ENCODE results near the gene TMEM120B.
A peak's percentile ranks its signal among the peaks of the same experiment; 100 is the strongest.

The TMEM120B gene

DNA sequence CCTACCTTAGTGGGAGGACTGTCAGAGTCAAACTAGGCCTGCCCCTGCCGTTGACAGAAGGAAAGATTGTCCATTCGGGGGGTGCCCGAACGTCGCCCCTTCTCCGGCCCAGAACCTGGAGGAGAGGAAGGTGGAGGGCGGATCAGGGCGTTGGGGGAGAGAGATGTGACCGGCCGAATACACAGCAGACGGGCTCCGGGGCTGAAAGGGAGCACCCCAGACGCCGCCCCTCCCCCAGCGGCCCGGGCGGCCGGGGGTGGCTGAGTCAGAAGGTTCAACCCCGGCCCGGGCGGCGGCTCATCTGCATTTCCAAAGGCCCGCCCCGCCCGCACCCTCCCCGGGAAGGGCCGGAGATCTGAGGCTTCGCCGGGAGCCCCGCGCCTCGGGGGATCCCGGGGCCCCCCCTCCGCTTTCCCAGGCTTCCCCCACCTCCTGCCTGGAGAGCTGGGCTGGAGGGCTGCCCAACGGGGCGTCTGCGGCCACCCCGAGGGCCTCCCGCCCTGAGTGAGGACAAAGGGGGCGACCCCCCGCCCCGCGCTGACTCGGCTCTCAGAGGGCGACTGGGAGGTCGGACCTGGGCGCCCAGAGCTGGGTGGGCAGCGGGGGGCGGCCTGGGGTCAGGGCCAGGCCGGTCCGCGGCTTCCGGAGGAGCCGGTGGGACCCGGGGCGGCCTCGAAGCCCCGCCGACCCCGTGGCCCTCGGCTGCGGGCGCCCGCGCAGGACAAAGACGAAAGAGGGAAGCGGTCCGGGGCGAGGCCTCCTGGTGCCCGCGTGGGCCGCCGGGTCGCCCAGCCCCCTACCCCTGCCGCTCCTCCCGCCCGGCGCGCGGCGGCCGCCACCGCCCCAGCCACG, 87.5 kb downstream of the TMEM120B start:
- DNase-seq, result peak; percentile 87
- Histone ChIP-seq H3K36me3 (peaks cover 30% of the 10 kb centered on the region), H3K27ac (peak overlapping the region; percentile 100), H3K4me3 (ENCODE audit: low read depth, low read length) (peak overlapping the region; percentile 63), H3K9me3 (ENCODE audit: severe bottlenecking) (no peaks in the 10 kb centered on the region), H3K27me3 (ENCODE audit: insufficient read depth, low read depth, severe bottlenecking) (no peaks in the 10 kb centered on the region)
- TF ChIP-seq, protein P1, sequence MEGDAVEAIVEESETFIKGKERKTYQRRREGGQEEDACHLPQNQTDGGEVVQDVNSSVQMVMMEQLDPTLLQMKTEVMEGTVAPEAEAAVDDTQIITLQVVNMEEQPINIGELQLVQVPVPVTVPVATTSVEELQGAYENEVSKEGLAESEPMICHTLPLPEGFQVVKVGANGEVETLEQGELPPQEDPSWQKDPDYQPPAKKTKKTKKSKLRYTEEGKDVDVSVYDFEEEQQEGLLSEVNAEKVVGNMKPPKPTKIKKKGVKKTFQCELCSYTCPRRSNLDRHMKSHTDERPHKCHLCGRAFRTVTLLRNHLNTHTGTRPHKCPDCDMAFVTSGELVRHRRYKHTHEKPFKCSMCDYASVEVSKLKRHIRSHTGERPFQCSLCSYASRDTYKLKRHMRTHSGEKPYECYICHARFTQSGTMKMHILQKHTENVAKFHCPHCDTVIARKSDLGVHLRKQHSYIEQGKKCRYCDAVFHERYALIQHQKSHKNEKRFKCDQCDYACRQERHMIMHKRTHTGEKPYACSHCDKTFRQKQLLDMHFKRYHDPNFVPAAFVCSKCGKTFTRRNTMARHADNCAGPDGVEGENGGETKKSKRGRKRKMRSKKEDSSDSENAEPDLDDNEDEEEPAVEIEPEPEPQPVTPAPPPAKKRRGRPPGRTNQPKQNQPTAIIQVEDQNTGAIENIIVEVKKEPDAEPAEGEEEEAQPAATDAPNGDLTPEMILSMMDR (IDR thresholded peaks at IDR 0.05; ENCODE audit: low read depth, low read length), result no peak

DNA sequence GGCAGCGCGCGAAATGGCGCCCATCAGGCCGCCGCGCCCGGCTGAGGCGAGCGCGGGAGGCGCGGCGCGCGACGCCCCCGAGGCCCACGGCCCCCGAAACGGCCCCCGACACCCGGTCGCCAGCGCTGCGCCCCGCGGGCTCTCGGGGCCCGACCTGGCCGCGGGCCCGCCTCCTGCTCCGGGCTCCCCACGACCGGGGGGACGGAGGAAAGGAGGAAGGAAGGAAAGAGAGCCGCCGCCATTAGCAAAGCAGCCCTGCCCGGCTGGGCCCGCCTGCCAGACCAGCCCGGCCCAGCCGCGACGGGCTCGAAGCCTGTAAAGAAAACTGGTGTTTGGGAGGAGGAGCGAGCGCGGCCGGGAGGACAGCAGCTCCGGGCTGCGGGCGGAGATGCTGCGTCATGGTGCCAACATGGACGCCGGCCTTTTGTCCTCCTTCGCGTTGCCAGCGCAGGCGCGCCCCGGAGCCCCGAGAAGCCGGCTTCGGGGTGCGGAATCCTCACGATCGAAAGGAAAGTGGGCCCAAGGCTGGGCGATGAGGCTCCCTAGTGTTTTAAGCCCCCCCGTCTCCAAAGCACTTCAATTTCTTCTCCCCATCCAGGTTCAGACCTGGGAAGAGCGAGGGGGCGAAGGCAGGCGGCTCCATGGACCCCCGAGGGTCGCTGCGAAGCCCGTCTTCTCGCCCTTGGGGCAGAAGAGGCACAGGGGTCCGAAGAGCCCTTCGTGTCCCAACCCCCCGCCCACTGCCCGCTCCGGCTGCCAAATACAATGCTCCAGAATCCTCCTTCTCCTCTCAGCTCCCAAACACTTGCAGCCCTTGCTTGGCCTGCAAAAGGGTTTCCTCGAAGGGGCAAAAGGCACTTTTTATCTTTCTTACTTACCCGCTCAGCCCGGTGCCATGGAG, 88.4 kb downstream of the TMEM120B start:
- DNase-seq, result no peak
- TF ChIP-seq, protein P1 (IDR thresholded peaks at IDR 0.05; ENCODE audit: low read depth, low read length), result no peak
- peaks cover 25% of the 10 kb centered on the region for H3K36me3 ChIP-seq

DNA sequence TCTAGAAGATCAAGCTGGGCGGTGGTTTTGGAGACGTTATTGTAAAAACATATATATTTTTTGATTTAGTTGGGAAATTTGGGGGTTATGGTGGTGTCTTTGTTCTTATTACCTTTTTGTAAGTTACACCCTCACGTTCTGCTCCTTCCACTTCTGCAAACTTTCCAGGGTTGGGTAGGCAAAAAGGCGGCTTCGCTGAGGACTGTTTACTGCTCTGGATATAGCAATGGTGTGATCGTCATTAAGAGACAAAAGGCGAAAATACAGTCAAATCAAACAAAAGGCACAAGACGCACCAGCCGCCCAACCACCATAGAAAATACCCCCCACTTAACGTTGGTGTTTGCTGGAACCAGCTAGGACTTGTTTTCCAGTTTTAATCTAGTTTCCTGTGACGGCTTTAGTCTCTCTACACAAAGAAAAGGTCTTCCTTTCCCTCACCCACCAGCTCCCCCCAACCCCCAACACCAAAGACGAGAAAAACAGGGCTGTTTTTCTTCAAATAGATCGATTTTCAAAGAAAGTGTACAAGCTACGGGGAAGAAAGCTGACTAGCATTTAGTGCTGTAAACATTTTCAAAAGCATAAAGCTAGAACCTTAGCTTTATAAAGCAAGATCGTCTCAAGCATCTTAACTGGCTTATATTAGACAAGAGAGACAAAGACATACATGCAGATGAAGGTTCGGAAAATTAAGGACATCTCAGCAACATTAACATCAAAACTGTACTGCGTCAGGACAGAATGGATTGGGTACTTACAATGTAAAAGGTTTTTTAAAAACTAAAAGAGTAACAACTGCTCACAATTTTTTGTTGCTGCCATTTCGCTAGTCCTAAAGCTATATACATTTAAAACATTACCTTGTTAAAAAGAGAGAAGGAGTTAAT, 89.3 kb downstream of the TMEM120B start:
- H3K4me3 ChIP-seq (ENCODE audit: low read depth, low read length), result peak overlapping the region; percentile 51
- H3K27ac ChIP-seq, result peak overlapping the region; percentile 100
- no peak for DNase-seq
- peaks cover 24% of the 10 kb centered on the region for H3K36me3 ChIP-seq
- H3K27me3 ChIP-seq (ENCODE audit: insufficient read depth, low read depth, severe bottlenecking), result no peaks in the 10 kb centered on the region
- TF ChIP-seq, protein P1 (IDR thresholded peaks at IDR 0.05; ENCODE audit: low read depth, low read length), result no peak
- H3K9me3 ChIP-seq (ENCODE audit: severe bottlenecking), result no peaks in the 10 kb centered on the region

More for the DNA sequence above, 88.4 kb downstream of the TMEM120B start:
- Histone ChIP-seq H3K9me3 (ENCODE audit: severe bottlenecking) (no peaks in the 10 kb centered on the region), H3K4me3 (ENCODE audit: low read depth, low read length) (peak overlapping the region; percentile 51), H3K27ac (peak overlapping the region; percentile 100), H3K27me3 (ENCODE audit: insufficient read depth, low read depth, severe bottlenecking) (no peaks in the 10 kb centered on the region)

DNA sequence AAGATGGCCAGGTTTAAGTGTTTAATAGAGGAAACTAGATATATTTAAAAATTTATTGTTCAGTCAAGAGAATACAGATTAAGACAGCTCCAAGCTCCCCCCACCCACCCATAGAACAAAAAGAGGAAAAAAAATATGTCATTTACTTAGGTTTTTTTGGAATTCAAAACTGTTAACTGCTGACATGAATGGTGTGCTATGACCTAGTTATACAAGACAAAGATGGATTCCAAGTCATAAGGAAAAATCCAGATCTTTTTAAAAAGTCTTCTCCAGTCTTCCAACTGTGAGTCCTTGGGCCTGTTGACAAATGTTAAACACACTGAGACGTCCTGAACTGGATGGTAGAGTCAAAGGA, 89.9 kb downstream of the TMEM120B start:
- TF ChIP-seq, protein P1 (IDR thresholded peaks at IDR 0.05; ENCODE audit: low read depth, low read length), result no peak

More for the DNA sequence above, 89.9 kb downstream of the TMEM120B start:
- H3K27ac ChIP-seq, result peak overlapping the region; percentile 100
- H3K36me3 ChIP-seq, result peaks cover 26% of the 10 kb centered on the region
- H3K27me3 ChIP-seq (ENCODE audit: insufficient read depth, low read depth, severe bottlenecking), result no peaks in the 10 kb centered on the region
- H3K9me3 ChIP-seq (ENCODE audit: severe bottlenecking), result no peaks in the 10 kb centered on the region
- DNase-seq, result no peak
- peak overlapping the region; percentile 51 for H3K4me3 ChIP-seq (ENCODE audit: low read depth, low read length)

Data from WERI-Rb-1 (cell line).